Liver (tissue), 3 donors: Measurements from ENCODE around the gene TFAP2B.

Experiments used
- ATF3 ChIP-seq: IDR thresholded peaks from 2 replicates; pipeline ENCODE4 v1.6.1; 2016; ENCODE audit warnings: antibody characterized with exemption
- CTCF ChIP-seq: fragments of 150-350 bp; IDR thresholded peaks from 2 replicates; pipeline ENCODE4 v1.5.1; 2017; ENCODE audit warnings: improper control_type of control experiment, low read depth, low read length; ENCODE audit not compliant: missing input control
- GABPA ChIP-seq, 2 donors: IDR thresholded peaks in 1 of 2; conservative IDR thresholded peaks in 1 of 2; 2 replicates each; pipeline ENCODE4 v1.6.1; 2016; ENCODE audit warnings: antibody characterized with exemption in 2 of 2, mild to moderate bottlenecking in 1 of 2, moderate library complexity in 1 of 2
- MAX ChIP-seq: IDR thresholded peaks from 2 replicates; pipeline ENCODE4 v1.6.1; 2016; ENCODE audit warnings: antibody characterized with exemption
- YY1 ChIP-seq: IDR thresholded peaks from 2 replicates; pipeline ENCODE4 v1.6.1; 2016; ENCODE audit warnings: antibody characterized with exemption, mild to moderate bottlenecking
- donor health status: healthy.
- donor health status: healthy.

GRCh38 chr6:50819904-50820868 is 1.5 kb downstream of the TFAP2B start:
- TF ChIP-seq GABPA (IDR thresholded peaks at IDR 0.05 in 1 of 2, conservative IDR thresholded peaks at IDR 0.05 in 1 of 2) (no peak), CTCF (no peak), YY1 (no peak), ATF3 (no peak), MAX (no peak)
